Measurements from ENCODE around the gene AP3B2.

DNA sequence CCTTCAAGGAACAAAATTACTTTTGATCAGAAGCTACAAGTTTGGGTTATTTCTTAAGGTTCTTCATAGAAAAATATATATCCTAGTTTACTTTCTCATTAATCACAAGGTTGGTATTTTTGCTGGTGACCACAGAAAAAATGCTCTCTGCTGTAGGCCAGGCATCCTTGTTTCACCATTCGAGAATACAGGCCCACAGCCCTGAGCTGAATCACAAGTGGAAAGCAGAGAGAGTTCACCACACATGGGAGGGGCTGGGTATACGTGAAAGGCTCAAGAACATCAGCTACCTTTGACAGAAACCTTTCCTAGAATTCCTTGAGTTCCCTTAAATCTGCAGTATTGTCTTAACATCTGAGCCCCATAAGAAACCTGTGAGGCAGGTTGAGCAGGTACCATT lies 85.7 kb downstream of the AP3B2 start:
- no peak for TF ChIP-seq POLR2AphosphoS5 (IDR thresholded peaks at IDR 0.05)
- TF ChIP-seq, protein P1, sequence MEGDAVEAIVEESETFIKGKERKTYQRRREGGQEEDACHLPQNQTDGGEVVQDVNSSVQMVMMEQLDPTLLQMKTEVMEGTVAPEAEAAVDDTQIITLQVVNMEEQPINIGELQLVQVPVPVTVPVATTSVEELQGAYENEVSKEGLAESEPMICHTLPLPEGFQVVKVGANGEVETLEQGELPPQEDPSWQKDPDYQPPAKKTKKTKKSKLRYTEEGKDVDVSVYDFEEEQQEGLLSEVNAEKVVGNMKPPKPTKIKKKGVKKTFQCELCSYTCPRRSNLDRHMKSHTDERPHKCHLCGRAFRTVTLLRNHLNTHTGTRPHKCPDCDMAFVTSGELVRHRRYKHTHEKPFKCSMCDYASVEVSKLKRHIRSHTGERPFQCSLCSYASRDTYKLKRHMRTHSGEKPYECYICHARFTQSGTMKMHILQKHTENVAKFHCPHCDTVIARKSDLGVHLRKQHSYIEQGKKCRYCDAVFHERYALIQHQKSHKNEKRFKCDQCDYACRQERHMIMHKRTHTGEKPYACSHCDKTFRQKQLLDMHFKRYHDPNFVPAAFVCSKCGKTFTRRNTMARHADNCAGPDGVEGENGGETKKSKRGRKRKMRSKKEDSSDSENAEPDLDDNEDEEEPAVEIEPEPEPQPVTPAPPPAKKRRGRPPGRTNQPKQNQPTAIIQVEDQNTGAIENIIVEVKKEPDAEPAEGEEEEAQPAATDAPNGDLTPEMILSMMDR (IDR thresholded peaks at IDR 0.05), result no peak
- no peak for TF ChIP-seq POLR2A (IDR thresholded peaks at IDR 0.05)
